ENCODE measurements around the gene KLHL28.

Gene KLHL28

DNA sequence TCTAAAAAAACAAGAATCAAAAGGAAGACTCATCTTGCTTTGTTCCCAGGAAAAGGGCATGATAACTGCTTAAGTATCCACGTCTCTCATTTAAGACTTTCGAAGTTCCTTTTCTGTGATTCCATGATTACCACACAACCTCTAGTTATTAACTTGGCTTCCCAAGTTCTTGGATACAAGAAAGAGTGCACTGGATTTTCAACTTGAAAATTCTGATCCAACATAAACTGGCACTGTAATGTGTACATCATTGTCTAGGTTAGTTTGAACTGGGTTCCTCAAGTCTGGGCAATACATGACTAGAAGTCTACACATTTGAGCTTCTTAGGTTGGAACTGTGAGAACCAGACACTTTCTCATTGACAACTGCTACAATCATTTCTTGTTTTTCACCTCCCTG, 1.6 kb downstream of the KLHL28 start:
- H3K9me3 ChIP-seq (ENCODE audit: severe bottlenecking): peaks cover 20% of the 10 kb centered on the region
- H3K27ac ChIP-seq: no peak overlapping the region
- H3K27me3 ChIP-seq (ENCODE audit: insufficient read depth, low read depth, severe bottlenecking): no peaks in the 10 kb centered on the region
- TF ChIP-seq, protein P1, sequence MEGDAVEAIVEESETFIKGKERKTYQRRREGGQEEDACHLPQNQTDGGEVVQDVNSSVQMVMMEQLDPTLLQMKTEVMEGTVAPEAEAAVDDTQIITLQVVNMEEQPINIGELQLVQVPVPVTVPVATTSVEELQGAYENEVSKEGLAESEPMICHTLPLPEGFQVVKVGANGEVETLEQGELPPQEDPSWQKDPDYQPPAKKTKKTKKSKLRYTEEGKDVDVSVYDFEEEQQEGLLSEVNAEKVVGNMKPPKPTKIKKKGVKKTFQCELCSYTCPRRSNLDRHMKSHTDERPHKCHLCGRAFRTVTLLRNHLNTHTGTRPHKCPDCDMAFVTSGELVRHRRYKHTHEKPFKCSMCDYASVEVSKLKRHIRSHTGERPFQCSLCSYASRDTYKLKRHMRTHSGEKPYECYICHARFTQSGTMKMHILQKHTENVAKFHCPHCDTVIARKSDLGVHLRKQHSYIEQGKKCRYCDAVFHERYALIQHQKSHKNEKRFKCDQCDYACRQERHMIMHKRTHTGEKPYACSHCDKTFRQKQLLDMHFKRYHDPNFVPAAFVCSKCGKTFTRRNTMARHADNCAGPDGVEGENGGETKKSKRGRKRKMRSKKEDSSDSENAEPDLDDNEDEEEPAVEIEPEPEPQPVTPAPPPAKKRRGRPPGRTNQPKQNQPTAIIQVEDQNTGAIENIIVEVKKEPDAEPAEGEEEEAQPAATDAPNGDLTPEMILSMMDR (IDR thresholded peaks at IDR 0.05; ENCODE audit: low read depth, low read length): no peak
- peak overlapping the region; percentile 68 for H3K4me3 ChIP-seq (ENCODE audit: low read depth, low read length)
- no peaks in the 10 kb centered on the region for H3K36me3 ChIP-seq
- DNase-seq: no peak

DNA sequence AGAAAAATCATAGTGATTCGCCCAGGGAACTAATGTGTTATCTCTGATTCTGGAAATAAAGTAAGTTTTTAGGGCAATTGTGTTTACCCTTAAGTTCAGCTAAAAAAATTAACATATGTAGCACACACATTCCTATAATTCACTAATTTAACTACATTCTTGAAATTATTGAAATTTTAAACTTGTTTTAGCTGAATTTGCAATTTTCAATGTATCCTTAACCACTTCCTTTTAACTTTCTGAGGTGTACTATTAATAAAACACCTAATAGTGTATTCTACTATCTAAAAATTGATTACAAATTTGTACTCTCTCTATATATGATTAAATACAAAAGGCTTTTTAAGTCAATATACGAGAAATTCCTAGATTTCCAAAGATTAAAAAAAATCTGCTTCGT, 2.2 kb downstream of the KLHL28 start:
- DNase-seq: no peak
- TF ChIP-seq, protein P1 (IDR thresholded peaks at IDR 0.05; ENCODE audit: low read depth, low read length): no peak
- Histone ChIP-seq H3K27me3 (ENCODE audit: insufficient read depth, low read depth, severe bottlenecking) (no peaks in the 10 kb centered on the region), H3K4me3 (ENCODE audit: low read depth, low read length) (no peak overlapping the region), H3K9me3 (ENCODE audit: severe bottlenecking) (peaks cover 20% of the 10 kb centered on the region), H3K36me3 (no peaks in the 10 kb centered on the region), H3K27ac (no peak overlapping the region)

DNA sequence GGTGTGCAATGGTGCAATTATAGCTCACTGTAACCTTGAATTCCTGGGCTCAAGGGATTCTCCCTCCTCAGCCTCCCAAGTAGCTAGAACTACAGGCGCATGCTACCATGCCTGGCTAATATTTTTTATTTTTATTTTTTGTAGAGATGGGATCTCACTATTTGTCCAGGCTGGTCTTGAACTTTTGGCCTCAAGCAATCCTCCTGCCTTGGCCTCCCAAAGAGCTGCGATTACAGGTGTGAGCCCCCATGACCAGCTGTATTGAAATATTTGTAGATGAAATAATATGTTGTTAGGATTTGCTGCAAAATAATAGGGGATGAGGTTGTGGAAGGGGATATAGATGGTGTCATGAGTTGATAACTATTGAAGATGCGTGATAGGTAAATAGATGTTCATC, 4.9 kb downstream of the KLHL28 start:
- Histone ChIP-seq H3K27me3 (ENCODE audit: insufficient read depth, low read depth, severe bottlenecking) (no peaks in the 10 kb centered on the region), H3K36me3 (no peaks in the 10 kb centered on the region), H3K27ac (no peak overlapping the region), H3K4me3 (ENCODE audit: low read depth, low read length) (no peak overlapping the region), H3K9me3 (ENCODE audit: severe bottlenecking) (no peaks in the 10 kb centered on the region)
- TF ChIP-seq, protein P1 (IDR thresholded peaks at IDR 0.05; ENCODE audit: low read depth, low read length): no peak
- no peak for DNase-seq

DNA sequence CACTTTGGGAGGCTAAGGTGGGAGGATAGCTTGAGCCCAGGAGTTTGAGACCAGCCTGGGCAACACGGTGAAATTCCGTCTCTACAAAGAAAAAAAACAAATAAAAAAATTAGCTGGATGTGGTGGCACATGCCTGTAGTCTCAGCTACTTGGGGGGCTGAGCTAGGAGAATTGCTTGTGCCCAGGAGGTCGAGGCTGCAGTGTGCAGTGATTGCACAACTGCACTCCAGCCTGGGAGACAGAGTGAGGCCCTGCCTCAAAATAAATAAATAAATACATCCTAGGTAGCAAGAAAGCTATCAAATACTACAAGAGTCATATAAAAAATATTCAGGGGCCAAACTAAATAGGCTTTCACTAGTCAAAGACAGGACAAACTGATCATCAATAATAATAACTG, 6.2 kb downstream of the KLHL28 start:
- Histone ChIP-seq H3K9me3 (ENCODE audit: severe bottlenecking) (no peaks in the 10 kb centered on the region), H3K27ac (no peak overlapping the region), H3K27me3 (ENCODE audit: insufficient read depth, low read depth, severe bottlenecking) (no peaks in the 10 kb centered on the region), H3K36me3 (no peaks in the 10 kb centered on the region), H3K4me3 (ENCODE audit: low read depth, low read length) (no peak overlapping the region)
- DNase-seq: no peak
- TF ChIP-seq, protein P1 (IDR thresholded peaks at IDR 0.05; ENCODE audit: low read depth, low read length): no peak

DNA sequence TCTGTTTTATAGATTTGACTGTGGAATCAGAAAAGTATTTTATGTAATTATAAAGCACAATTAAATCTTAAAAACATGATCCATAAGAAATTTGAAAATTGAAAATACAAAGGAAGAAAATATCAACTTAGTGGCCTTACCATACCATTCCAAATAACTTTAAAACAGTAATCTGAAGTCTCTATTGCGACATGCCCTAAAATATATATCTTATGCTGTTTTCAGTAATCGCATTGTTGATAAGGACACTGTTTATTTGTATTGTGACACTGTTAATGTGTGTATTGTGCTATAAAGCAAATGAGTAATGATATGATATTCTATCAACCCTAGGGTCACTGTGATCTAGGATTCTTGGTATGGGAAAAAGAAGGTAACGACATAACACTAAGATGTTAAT, 7.0 kb downstream of the KLHL28 start:
- no peak for DNase-seq
- Histone ChIP-seq H3K36me3 (no peaks in the 10 kb centered on the region), H3K4me3 (ENCODE audit: low read depth, low read length) (no peak overlapping the region), H3K27me3 (ENCODE audit: insufficient read depth, low read depth, severe bottlenecking) (no peaks in the 10 kb centered on the region), H3K9me3 (ENCODE audit: severe bottlenecking) (no peaks in the 10 kb centered on the region), H3K27ac (no peak overlapping the region)
- TF ChIP-seq, protein P1 (IDR thresholded peaks at IDR 0.05; ENCODE audit: low read depth, low read length): no peak

DNA sequence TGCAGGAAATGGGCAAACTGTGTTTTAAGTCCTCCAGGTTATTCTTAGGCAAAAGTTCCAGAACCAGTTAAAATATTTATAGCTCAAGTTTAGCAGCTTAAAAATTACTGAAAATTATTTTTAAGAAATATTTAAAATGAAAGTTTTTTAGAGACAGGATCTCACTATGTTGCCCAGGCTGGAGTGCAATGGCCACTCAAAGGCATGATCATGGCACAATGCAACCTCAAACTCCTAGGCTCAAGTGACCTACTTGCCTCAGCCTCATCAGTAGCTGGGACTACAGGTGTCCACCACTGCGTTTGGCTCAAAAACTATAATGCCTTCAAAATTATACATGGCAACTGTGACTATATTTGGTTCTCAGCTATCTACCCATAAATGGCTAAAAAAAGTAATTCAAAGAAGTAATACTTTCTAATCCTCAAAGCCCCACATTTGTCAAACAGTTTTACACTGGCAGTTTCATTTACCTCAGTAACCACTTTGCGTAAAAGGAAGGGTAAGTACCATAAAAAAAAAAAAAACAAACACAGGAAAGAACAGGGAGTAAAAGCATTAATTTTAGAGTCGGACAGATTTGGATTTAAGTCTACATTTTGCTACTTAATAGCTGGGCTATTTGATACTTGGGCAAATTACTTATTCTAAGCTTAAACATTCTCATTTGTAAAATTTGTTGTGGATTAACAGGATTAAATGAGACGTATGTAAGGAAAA, 9.2 kb downstream of the KLHL28 start:
- TF ChIP-seq, protein P1 (IDR thresholded peaks at IDR 0.05; ENCODE audit: low read depth, low read length): no peak
- Histone ChIP-seq H3K27me3 (ENCODE audit: insufficient read depth, low read depth, severe bottlenecking) (no peaks in the 10 kb centered on the region), H3K27ac (no peak overlapping the region), H3K4me3 (ENCODE audit: low read depth, low read length) (no peak overlapping the region), H3K9me3 (ENCODE audit: severe bottlenecking) (no peaks in the 10 kb centered on the region), H3K36me3 (no peaks in the 10 kb centered on the region)
- no peak for DNase-seq
